ENCODE measurements around the gene SLC20A1.

Gene SLC20A1

GRCh38 chr2:112629823-112630222, 15.9 kb upstream of the SLC20A1 start:
- H3K4ac ChIP-seq (ENCODE audit: low read length), result no peak overlapping the region
- H3K9me3 ChIP-seq (replicated peaks in 1 of 2; ENCODE audit: control insufficient read depth in 2 of 2, insufficient read depth in 1 of 2, low read depth in 1 of 2, low read length in 2 of 2), result no peaks in the 10 kb centered on the region
- H3K4me1 ChIP-seq (ENCODE audit: control insufficient read depth in 2 of 2, insufficient read depth in 1 of 2, low read depth in 1 of 2, low read length in 2 of 2), result peaks cover 16 to 18% of the 10 kb centered on the region in 2 donors
- H4K91ac ChIP-seq (ENCODE audit: low read depth, low read length, poor library complexity), result no peak overlapping the region
- no peak overlapping the region for H2BK120ac ChIP-seq (ENCODE audit: low read depth, low read length)
- no peak overlapping the region for H2BK5ac ChIP-seq (ENCODE audit: low read length)
- no peaks in the 10 kb centered on the region for H3K79me1 ChIP-seq (ENCODE audit: low read depth, low read length)
- no peak for DNase-seq (ENCODE audit: low spot score)
- H3K4me3 ChIP-seq (ENCODE audit: low read length in 2 of 2), result no peak overlapping the region
- no peak overlapping the region for H4K8ac ChIP-seq (ENCODE audit: low read depth, low read length)
- H2AK5ac ChIP-seq (ENCODE audit: low read depth, low read length), result no peak overlapping the region
- H2BK12ac ChIP-seq (ENCODE audit: low read length), result no peak overlapping the region
- H3K27ac ChIP-seq (replicated peaks; ENCODE audit: low read length), result no peak overlapping the region
- peak overlapping the region; percentile 74 for H2AFZ ChIP-seq (ENCODE audit: low read length)
- no peak overlapping the region for H3K14ac ChIP-seq (ENCODE audit: low read length)
- no peaks in the 10 kb centered on the region for H3K36me3 ChIP-seq (replicated peaks in 1 of 2; ENCODE audit: control insufficient read depth in 2 of 2, insufficient read depth in 2 of 2, low read length in 2 of 2)
- H3K27me3 ChIP-seq (ENCODE audit: control insufficient read depth in 3 of 3, insufficient read depth in 3 of 3, low read depth in 1 of 3, low read length in 3 of 3), result peaks cover 0 to 5% (median 0%) of the 10 kb centered on the region in 3 experiments
- WGBS, 2 donors (ENCODE audit: extremely low coverage in 2 of 2, insufficient read length in 2 of 2, insufficient replicate concordance in 1 of 2), result no CpG with 5 or more reads among the region's 8 CpGs
- no peak overlapping the region for H3K18ac ChIP-seq (ENCODE audit: low read length)
- H3K9ac ChIP-seq (ENCODE audit: low read depth, low read length, poor library complexity), result no peak overlapping the region
- H2BK15ac ChIP-seq (ENCODE audit: low read length), result no peak overlapping the region
- no peak overlapping the region for H3K4me2 ChIP-seq (ENCODE audit: insufficient read depth, low read length, poor library complexity, severe bottlenecking)
- H3K23ac ChIP-seq (ENCODE audit: low read depth, low read length, poor library complexity), result no peak overlapping the region

- no CpG with 5 or more reads among the region's 4 CpGs for WGBS, 2 donors (ENCODE audit: extremely low coverage in 2 of 2, insufficient read length in 2 of 2, insufficient replicate concordance in 1 of 2)
- H3K27ac ChIP-seq (replicated peaks; ENCODE audit: low read length), result no peak overlapping the region
- DNase-seq (ENCODE audit: low spot score), result no peak
Measured at GRCh38 chr2:112630268-112630667, 15.5 kb upstream of the SLC20A1 start.

GRCh38 chr2:112633708-112634107, 12.0 kb upstream of the SLC20A1 start:
- H3K23ac ChIP-seq (ENCODE audit: low read depth, low read length, poor library complexity), result no peak overlapping the region
- no peak overlapping the region for H2BK12ac ChIP-seq (ENCODE audit: low read length)
- no peak overlapping the region for H3K4me2 ChIP-seq (ENCODE audit: insufficient read depth, low read length, poor library complexity, severe bottlenecking)
- H3K36me3 ChIP-seq (replicated peaks in 1 of 2; ENCODE audit: control insufficient read depth in 2 of 2, insufficient read depth in 2 of 2, low read length in 2 of 2), result no peaks in the 10 kb centered on the region
- no peak overlapping the region for H3K14ac ChIP-seq (ENCODE audit: low read length)
- no peak overlapping the region for H2BK15ac ChIP-seq (ENCODE audit: low read length)
- no peak overlapping the region for H2AK5ac ChIP-seq (ENCODE audit: low read depth, low read length)
- H3K79me1 ChIP-seq (ENCODE audit: low read depth, low read length), result no peaks in the 10 kb centered on the region
- H3K4me1 ChIP-seq (ENCODE audit: control insufficient read depth in 2 of 2, insufficient read depth in 1 of 2, low read depth in 1 of 2, low read length in 2 of 2), result peaks cover 16 to 18% of the 10 kb centered on the region in 2 donors
- H3K18ac ChIP-seq (ENCODE audit: low read length), result no peak overlapping the region
- peaks cover 0 to 25% (median 2%) of the 10 kb centered on the region in 3 experiments for H3K27me3 ChIP-seq (ENCODE audit: control insufficient read depth in 3 of 3, insufficient read depth in 3 of 3, low read depth in 1 of 3, low read length in 3 of 3)
- H4K91ac ChIP-seq (ENCODE audit: low read depth, low read length, poor library complexity), result no peak overlapping the region
- no peak overlapping the region for H3K27ac ChIP-seq (replicated peaks; ENCODE audit: low read length)
- no peak for DNase-seq (ENCODE audit: low spot score)
- H2BK5ac ChIP-seq (ENCODE audit: low read length), result no peak overlapping the region
- no peak overlapping the region for H3K4ac ChIP-seq (ENCODE audit: low read length)
- H2AFZ ChIP-seq (ENCODE audit: low read length), result no peak overlapping the region
- no peaks in the 10 kb centered on the region for H3K9me3 ChIP-seq (replicated peaks in 1 of 2; ENCODE audit: control insufficient read depth in 2 of 2, insufficient read depth in 1 of 2, low read depth in 1 of 2, low read length in 2 of 2)
- H2BK120ac ChIP-seq (ENCODE audit: low read depth, low read length), result no peak overlapping the region
- H3K9ac ChIP-seq (ENCODE audit: low read depth, low read length, poor library complexity), result no peak overlapping the region
- no peak overlapping the region for H3K4me3 ChIP-seq (ENCODE audit: low read length in 2 of 2)
- WGBS, 2 donors (ENCODE audit: extremely low coverage in 2 of 2, insufficient read length in 2 of 2, insufficient replicate concordance in 1 of 2), result no CpG with 5 or more reads among the region's 5 CpGs
- H4K8ac ChIP-seq (ENCODE audit: low read depth, low read length), result no peak overlapping the region

More at GRCh38 chr2:112630268-112630667, 15.5 kb upstream of the SLC20A1 start:
- Histone ChIP-seq H4K91ac (ENCODE audit: low read depth, low read length, poor library complexity) (no peak overlapping the region), H3K14ac (ENCODE audit: low read length) (no peak overlapping the region), H3K9me3 (replicated peaks in 1 of 2; ENCODE audit: control insufficient read depth in 2 of 2, insufficient read depth in 1 of 2, low read depth in 1 of 2, low read length in 2 of 2) (no peaks in the 10 kb centered on the region), H4K8ac (ENCODE audit: low read depth, low read length) (no peak overlapping the region), H3K79me1 (ENCODE audit: low read depth, low read length) (no peaks in the 10 kb centered on the region), H2BK15ac (ENCODE audit: low read length) (no peak overlapping the region), H2BK12ac (ENCODE audit: low read length) (no peak overlapping the region), H2BK120ac (ENCODE audit: low read depth, low read length) (no peak overlapping the region), H2AFZ (ENCODE audit: low read length) (peak overlapping the region; percentile 74), H3K9ac (ENCODE audit: low read depth, low read length, poor library complexity) (no peak overlapping the region), H3K4ac (ENCODE audit: low read length) (no peak overlapping the region), H3K4me3 (ENCODE audit: low read length in 2 of 2) (no peak overlapping the region), H2BK5ac (ENCODE audit: low read length) (no peak overlapping the region), H3K18ac (ENCODE audit: low read length) (no peak overlapping the region), H3K27me3 (ENCODE audit: control insufficient read depth in 3 of 3, insufficient read depth in 3 of 3, low read depth in 1 of 3, low read length in 3 of 3) (peaks cover 0 to 8% (median 0%) of the 10 kb centered on the region in 3 experiments), H3K4me2 (ENCODE audit: insufficient read depth, low read length, poor library complexity, severe bottlenecking) (no peak overlapping the region), H3K36me3 (replicated peaks in 1 of 2; ENCODE audit: control insufficient read depth in 2 of 2, insufficient read depth in 2 of 2, low read length in 2 of 2) (no peaks in the 10 kb centered on the region), H3K4me1 (ENCODE audit: control insufficient read depth in 2 of 2, insufficient read depth in 1 of 2, low read depth in 1 of 2, low read length in 2 of 2) (peaks cover 16 to 18% of the 10 kb centered on the region in 2 donors), H2AK5ac (ENCODE audit: low read depth, low read length) (no peak overlapping the region), H3K23ac (ENCODE audit: low read depth, low read length, poor library complexity) (no peak overlapping the region)

- Histone ChIP-seq H3K4ac (ENCODE audit: low read length) (no peak overlapping the region), H3K9ac (ENCODE audit: low read depth, low read length, poor library complexity) (no peak overlapping the region), H4K8ac (ENCODE audit: low read depth, low read length) (no peak overlapping the region), H3K79me1 (ENCODE audit: low read depth, low read length) (no peaks in the 10 kb centered on the region), H3K4me2 (ENCODE audit: insufficient read depth, low read length, poor library complexity, severe bottlenecking) (peak overlapping the region; percentile 3), H2BK12ac (ENCODE audit: low read length) (no peak overlapping the region), H2AFZ (ENCODE audit: low read length) (peak overlapping the region; percentile 42), H2BK15ac (ENCODE audit: low read length) (peak overlapping the region; percentile 5), H3K18ac (ENCODE audit: low read length) (no peak overlapping the region), H3K23ac (ENCODE audit: low read depth, low read length, poor library complexity) (no peak overlapping the region), H3K27ac (replicated peaks; ENCODE audit: low read length) (no peak overlapping the region), H3K4me3 (ENCODE audit: low read length in 2 of 2) (no peak overlapping the region), H3K14ac (ENCODE audit: low read length) (no peak overlapping the region), H3K4me1 (ENCODE audit: control insufficient read depth in 2 of 2, insufficient read depth in 1 of 2, low read depth in 1 of 2, low read length in 2 of 2) (peaks cover 16 to 18% of the 10 kb centered on the region in 2 donors), H2BK5ac (ENCODE audit: low read length) (no peak overlapping the region), H3K27me3 (ENCODE audit: control insufficient read depth in 3 of 3, insufficient read depth in 3 of 3, low read depth in 1 of 3, low read length in 3 of 3) (peaks cover 0 to 25% (median 2%) of the 10 kb centered on the region in 3 experiments), H3K9me3 (replicated peaks in 1 of 2; ENCODE audit: control insufficient read depth in 2 of 2, insufficient read depth in 1 of 2, low read depth in 1 of 2, low read length in 2 of 2) (no peaks in the 10 kb centered on the region), H2BK120ac (ENCODE audit: low read depth, low read length) (no peak overlapping the region), H2AK5ac (ENCODE audit: low read depth, low read length) (peak overlapping the region; percentile 4), H3K36me3 (replicated peaks in 1 of 2; ENCODE audit: control insufficient read depth in 2 of 2, insufficient read depth in 2 of 2, low read length in 2 of 2) (no peaks in the 10 kb centered on the region), H4K91ac (ENCODE audit: low read depth, low read length, poor library complexity) (no peak overlapping the region)
- WGBS, 2 donors (ENCODE audit: extremely low coverage in 2 of 2, insufficient read length in 2 of 2, insufficient replicate concordance in 1 of 2), result no CpG with 5 or more reads among the region's 16 CpGs
- no peak for DNase-seq (ENCODE audit: low spot score)
Measured at GRCh38 chr2:112634153-112634873, 11.4 kb upstream of the SLC20A1 start.

Measured in neuronal stem cell (in vitro differentiated cells).